HepG2 (cell line): ENCODE measurements around the gene XXYLT1. TPM values are rescaled to one million over a fixed set of nuclear protein-coding genes. Genes with fewer than 3 reads are reported as not detected.

Experiments
- EP300 ChIP-seq, 3 experiments: sonication (generic) in 1 of 3; formaldehyde crosslinking in 1 of 3; IDR thresholded peaks; 2 replicates each; pipeline versions ENCODE4 v1.5.1 to v1.6.1; 2011 to 2020; ENCODE audit warnings: low read depth in 2 of 3, low read length in 2 of 3, borderline replicate concordance in 1 of 3, improper control_type of control experiment in 1 of 3, mild to moderate bottlenecking in 1 of 3, missing genetic modification reagents in 1 of 3, moderate library complexity in 1 of 3
- FOSL2 ChIP-seq: sonication (generic); formaldehyde crosslinking; IDR thresholded peaks from 2 replicates; pipeline ENCODE4 v1.4.0; 2020; ENCODE audit warnings: missing genetic modification reagents
- HNF4A ChIP-seq: sonication (generic); formaldehyde crosslinking; IDR thresholded peaks from 2 replicates; pipeline ENCODE4 v1.4.0; 2020; ENCODE audit warnings: missing genetic modification reagents
- IRF2 ChIP-seq: IDR thresholded peaks from 2 replicates; pipeline ENCODE4 v1.6.1; 2018; ENCODE audit warnings: missing genetic modification reagents, missing compliant biosample characterization
- KAT8 ChIP-seq: IDR thresholded peaks from 2 replicates; pipeline ENCODE4 v1.6.1; 2016; ENCODE audit warnings: missing genetic modification reagents, missing compliant biosample characterization
- NR1H2 ChIP-seq: sonication (generic); formaldehyde crosslinking; IDR thresholded peaks from 2 replicates; pipeline ENCODE4 v1.8.1; 2022; ENCODE audit warnings: low read depth, missing genetic modification reagents, borderline replicate concordance
- NR2F2 ChIP-seq: IDR thresholded peaks from 2 replicates; pipeline ENCODE4 v1.6.1; 2012; ENCODE audit warnings: low read depth, inconsistent platforms, borderline replicate concordance
- NR3C1 ChIP-seq: sonication (generic); formaldehyde crosslinking; IDR thresholded peaks from 2 replicates; pipeline ENCODE4 v1.4.0; 2020; ENCODE audit warnings: missing genetic modification reagents
- PHF21A ChIP-seq: sonication (generic); formaldehyde crosslinking; IDR thresholded peaks from 2 replicates; pipeline ENCODE4 v1.5.0; 2020; ENCODE audit warnings: mild to moderate bottlenecking, missing genetic modification reagents
- TBX2 ChIP-seq: sonication (generic); formaldehyde crosslinking; IDR thresholded peaks from 2 replicates; pipeline ENCODE4 v1.5.0; 2020; ENCODE audit warnings: missing genetic modification reagents, mild to moderate bottlenecking, borderline replicate concordance
- ZFY ChIP-seq: sonication (generic); formaldehyde crosslinking; IDR thresholded peaks from 2 replicates; pipeline ENCODE4 v1.4.0; 2020; ENCODE audit warnings: missing genetic modification reagents
- ZHX1 ChIP-seq: sonication (generic); formaldehyde crosslinking; IDR thresholded peaks from 2 replicates; pipeline ENCODE4 v1.8.1; 2022; ENCODE audit warnings: low read depth, mild to moderate bottlenecking, missing genetic modification reagents
- ZNF331 ChIP-seq: sonication (generic); formaldehyde crosslinking; IDR thresholded peaks from 2 replicates; pipeline ENCODE4 v1.4.0; 2020; ENCODE audit warnings: missing genetic modification reagents
- ZNF484 ChIP-seq: sonication (generic); formaldehyde crosslinking; IDR thresholded peaks from 2 replicates; pipeline ENCODE4 v1.5.1; 2020; ENCODE audit warnings: mild to moderate bottlenecking, low read depth, missing genetic modification reagents, borderline replicate concordance
- ZNF710 ChIP-seq: sonication (generic); formaldehyde crosslinking; IDR thresholded peaks from 2 replicates; pipeline ENCODE4 v1.5.0; 2020; ENCODE audit warnings: mild to moderate bottlenecking, missing genetic modification reagents, borderline replicate concordance
- polyA plus RNA-seq, 8 experiments: library from polyadenylated mRNA; depleted of rRNA in 3 of 8; stranded (reverse) in 7 of 8; unstranded in 1 of 8; fragments of >200 nt; fragmentation: Illumina TruSeq in 4 of 8; extraction: Trizol in 4 of 8; gene quantifications; 2 replicates each; pipeline versions ENCODE4 v1.2.1 to v1.2.3, GENCODE V29; 2011 to 2016; ENCODE audit warnings: low read depth in 4 of 8, missing spikeins in 1 of 8, mixed read lengths in 1 of 8; ENCODE audit not compliant: insufficient read depth in 1 of 8
- total RNA-seq, 5 experiments: library from RNA; depleted of rRNA; stranded (reverse); fragments of >200 nt; fragmentation: Illumina TruSeq; extraction: Trizol; gene quantifications; 2 replicates each; pipeline ENCODE4 v1.2.3, GENCODE V29; 2016; ENCODE audit warnings: low read depth in 1 of 5
- TF ChIP-seq, protein P1 (sequence below): sonication (generic); formaldehyde crosslinking; IDR thresholded peaks from 2 replicates; pipeline ENCODE4 v1.4.0; 2020; ENCODE audit warnings: missing genetic modification reagents
- TF ChIP-seq, protein P2 (sequence below): sonication (generic); formaldehyde crosslinking; IDR thresholded peaks from 2 replicates; pipeline ENCODE4 v1.5.1; 2020; ENCODE audit warnings: mild to moderate bottlenecking, moderate library complexity, missing genetic modification reagents

The XXYLT1 gene
- total and polyA plus RNA-seq, 2 of the 13 experiments (the other 11 are each of a cell fraction or from before 2014, with no cell fraction given) = 17.7 to 19.0 TPM

DNA sequence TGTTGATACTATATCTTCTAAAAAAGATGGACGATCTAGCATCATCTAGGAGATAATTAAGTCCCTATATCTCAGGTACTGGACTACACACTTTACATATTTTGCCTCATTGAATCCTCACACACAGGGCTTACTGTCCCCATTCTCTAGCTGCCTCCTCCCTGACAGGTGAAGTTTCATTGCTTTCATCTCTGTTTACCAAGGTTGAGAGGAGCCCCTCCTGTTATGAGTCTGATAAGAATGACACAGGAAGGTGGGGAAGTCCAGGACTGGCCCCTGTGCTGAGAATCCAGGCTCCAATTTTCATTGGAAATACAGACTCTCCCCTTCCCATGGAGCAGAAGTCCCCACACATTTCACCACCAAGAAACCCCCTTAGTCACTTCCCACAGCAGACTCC lies 105.2 kb downstream of the XXYLT1 start (continued):
- TF ChIP-seq, protein P1, sequence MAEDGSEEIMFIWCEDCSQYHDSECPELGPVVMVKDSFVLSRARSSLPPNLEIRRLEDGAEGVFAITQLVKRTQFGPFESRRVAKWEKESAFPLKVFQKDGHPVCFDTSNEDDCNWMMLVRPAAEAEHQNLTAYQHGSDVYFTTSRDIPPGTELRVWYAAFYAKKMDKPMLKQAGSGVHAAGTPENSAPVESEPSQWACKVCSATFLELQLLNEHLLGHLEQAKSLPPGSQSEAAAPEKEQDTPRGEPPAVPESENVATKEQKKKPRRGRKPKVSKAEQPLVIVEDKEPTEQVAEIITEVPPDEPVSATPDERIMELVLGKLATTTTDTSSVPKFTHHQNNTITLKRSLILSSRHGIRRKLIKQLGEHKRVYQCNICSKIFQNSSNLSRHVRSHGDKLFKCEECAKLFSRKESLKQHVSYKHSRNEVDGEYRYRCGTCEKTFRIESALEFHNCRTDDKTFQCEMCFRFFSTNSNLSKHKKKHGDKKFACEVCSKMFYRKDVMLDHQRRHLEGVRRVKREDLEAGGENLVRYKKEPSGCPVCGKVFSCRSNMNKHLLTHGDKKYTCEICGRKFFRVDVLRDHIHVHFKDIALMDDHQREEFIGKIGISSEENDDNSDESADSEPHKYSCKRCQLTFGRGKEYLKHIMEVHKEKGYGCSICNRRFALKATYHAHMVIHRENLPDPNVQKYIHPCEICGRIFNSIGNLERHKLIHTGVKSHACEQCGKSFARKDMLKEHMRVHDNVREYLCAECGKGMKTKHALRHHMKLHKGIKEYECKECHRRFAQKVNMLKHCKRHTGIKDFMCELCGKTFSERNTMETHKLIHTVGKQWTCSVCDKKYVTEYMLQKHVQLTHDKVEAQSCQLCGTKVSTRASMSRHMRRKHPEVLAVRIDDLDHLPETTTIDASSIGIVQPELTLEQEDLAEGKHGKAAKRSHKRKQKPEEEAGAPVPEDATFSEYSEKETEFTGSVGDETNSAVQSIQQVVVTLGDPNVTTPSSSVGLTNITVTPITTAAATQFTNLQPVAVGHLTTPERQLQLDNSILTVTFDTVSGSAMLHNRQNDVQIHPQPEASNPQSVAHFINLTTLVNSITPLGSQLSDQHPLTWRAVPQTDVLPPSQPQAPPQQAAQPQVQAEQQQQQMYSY (CRISPR knock-in tag) = peak; percentile 95
- peak; percentile 77 for TF ChIP-seq PHF21A (CRISPR knock-in tag)
- no peak for TF ChIP-seq ZHX1 (CRISPR knock-in tag)
- TF ChIP-seq HNF4A (CRISPR knock-in tag) = peak; percentile 81
- peak; percentile 80; the same call in 1 of the 2 replicates for TF ChIP-seq NR2F2
- TF ChIP-seq EP300 (IDR thresholded peaks at IDR 0.05; ENCODE audit: low read depth in 2 of 2, low read length in 2 of 2) = peak in 1 of 2 experiments; percentile 97; a peak in 2 of 4 replicates
- TF ChIP-seq EP300 (CRISPR knock-in tag; IDR thresholded peaks at IDR 0.05; ENCODE audit: borderline replicate concordance) = peak; percentile 96; the same call in 1 of the 2 replicates
- 0 out of 2 replicates have a peak, but pooled peaks have one; percentile 27 for TF ChIP-seq ZFY (CRISPR knock-in tag)
- 0 out of 2 replicates have a peak, but pooled peaks have one; percentile 51 for TF ChIP-seq KAT8 (CRISPR knock-in tag)
- TF ChIP-seq IRF2 = peak; percentile 57
- TF ChIP-seq TBX2 (CRISPR knock-in tag) = peak; percentile 96
- no peak for TF ChIP-seq NR1H2
- peak; percentile 35; the same call in 1 of the 2 replicates for TF ChIP-seq ZNF331
- no peak for TF ChIP-seq NR3C1 (CRISPR knock-in tag)
- TF ChIP-seq ZNF484 = no peak
- peak; percentile 84; the same call in 1 of the 2 replicates for TF ChIP-seq ZNF710
- peak; percentile 84 for TF ChIP-seq FOSL2 (CRISPR knock-in tag)
- TF ChIP-seq, protein P2, sequence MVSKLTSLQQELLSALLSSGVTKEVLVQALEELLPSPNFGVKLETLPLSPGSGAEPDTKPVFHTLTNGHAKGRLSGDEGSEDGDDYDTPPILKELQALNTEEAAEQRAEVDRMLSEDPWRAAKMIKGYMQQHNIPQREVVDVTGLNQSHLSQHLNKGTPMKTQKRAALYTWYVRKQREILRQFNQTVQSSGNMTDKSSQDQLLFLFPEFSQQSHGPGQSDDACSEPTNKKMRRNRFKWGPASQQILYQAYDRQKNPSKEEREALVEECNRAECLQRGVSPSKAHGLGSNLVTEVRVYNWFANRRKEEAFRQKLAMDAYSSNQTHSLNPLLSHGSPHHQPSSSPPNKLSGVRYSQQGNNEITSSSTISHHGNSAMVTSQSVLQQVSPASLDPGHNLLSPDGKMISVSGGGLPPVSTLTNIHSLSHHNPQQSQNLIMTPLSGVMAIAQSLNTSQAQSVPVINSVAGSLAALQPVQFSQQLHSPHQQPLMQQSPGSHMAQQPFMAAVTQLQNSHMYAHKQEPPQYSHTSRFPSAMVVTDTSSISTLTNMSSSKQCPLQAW (CRISPR knock-in tag) = peak; percentile 61; the same call in 1 of the 2 replicates
